NCI-H524 treated with DMSO at 0.1 percent for 48 hours (cell line): Measurements from ENCODE around the gene ZFP64.

Experiments used
- DNase-seq: peaks from one replicate; lab custom pipeline; 2025; lab: John Stamatoyannopoulos, UW

Gene ZFP64

GRCh38 chr20:52104546-52105441 is 86.8 kb downstream of the ZFP64 start:
- peak; percentile 5 for DNase-seq

GRCh38 chr20:52103913-52104545 is 87.5 kb downstream of the ZFP64 start:
- DNase-seq = no peak

GRCh38 chr20:52103335-52103912 is 88.2 kb downstream of the ZFP64 start:
- DNase-seq = no peak

GRCh38 chr20:52102559-52102958 is 89.0 kb downstream of the ZFP64 start:
- no peak for DNase-seq

- no peak for DNase-seq
Observed at GRCh38 chr20:52102126-52102525, 89.5 kb downstream of the ZFP64 start.
